OCI-M1 (cell line): ENCODE measurements around the gene CALR3.
A peak's percentile ranks its signal among the peaks of the same experiment; 100 is the strongest.
"Not testable (repeated sequence)": the region's sequence is repeated elsewhere in the genome, so short reads cannot be mapped to it uniquely, and the experiment has no call there.

Experiments used
- DNase-seq: peaks from one replicate; lab custom pipeline; 2025; lab: John Stamatoyannopoulos, UW

The CALR3 gene, protein sequence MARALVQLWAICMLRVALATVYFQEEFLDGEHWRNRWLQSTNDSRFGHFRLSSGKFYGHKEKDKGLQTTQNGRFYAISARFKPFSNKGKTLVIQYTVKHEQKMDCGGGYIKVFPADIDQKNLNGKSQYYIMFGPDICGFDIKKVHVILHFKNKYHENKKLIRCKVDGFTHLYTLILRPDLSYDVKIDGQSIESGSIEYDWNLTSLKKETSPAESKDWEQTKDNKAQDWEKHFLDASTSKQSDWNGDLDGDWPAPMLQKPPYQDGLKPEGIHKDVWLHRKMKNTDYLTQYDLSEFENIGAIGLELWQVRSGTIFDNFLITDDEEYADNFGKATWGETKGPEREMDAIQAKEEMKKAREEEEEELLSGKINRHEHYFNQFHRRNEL

DNA sequence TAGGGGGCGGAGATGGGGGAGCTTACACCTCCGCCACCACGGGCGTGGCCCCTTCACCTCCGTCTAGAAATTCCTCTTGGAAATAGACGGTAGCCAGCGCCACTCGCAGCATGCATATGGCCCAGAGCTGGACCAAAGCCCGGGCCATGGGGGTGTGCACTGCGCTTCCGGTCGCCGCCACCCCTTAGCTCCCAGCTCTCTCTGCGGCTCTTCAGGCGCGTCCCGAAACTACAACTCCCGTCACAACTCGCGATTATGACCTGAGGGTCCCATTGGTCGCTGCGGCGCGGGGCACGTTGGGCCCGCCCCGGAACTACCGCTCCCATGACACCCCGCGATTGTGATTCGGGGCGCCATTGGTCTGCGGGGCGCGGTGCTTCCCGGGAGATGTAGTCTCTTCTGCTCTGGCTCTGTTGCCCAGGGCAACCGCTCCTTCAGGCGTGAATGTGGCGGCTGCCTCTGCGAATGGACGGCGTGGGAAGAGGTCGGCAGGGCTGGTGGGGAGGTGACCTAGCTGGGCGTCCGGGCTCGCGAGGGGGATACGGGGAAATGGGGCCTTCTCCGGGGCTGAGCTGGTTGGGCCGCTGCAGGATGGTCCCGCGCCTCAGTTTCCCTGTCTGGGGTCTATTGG lies at the start of gene CALR3, which contains the start of gene C19orf44:
Gene CALR3, minus strand, starts transcription at position 186 of the 631 bp plus-strand sequence. Its CDS starts 38 bp downstream, at position 148.
Gene C19orf44, plus strand, starts transcription at position 413 of the 631 bp plus-strand sequence. CDS start 4,399 bp downstream, outside the sequence.
- DNase-seq = peak; percentile 100

DNA sequence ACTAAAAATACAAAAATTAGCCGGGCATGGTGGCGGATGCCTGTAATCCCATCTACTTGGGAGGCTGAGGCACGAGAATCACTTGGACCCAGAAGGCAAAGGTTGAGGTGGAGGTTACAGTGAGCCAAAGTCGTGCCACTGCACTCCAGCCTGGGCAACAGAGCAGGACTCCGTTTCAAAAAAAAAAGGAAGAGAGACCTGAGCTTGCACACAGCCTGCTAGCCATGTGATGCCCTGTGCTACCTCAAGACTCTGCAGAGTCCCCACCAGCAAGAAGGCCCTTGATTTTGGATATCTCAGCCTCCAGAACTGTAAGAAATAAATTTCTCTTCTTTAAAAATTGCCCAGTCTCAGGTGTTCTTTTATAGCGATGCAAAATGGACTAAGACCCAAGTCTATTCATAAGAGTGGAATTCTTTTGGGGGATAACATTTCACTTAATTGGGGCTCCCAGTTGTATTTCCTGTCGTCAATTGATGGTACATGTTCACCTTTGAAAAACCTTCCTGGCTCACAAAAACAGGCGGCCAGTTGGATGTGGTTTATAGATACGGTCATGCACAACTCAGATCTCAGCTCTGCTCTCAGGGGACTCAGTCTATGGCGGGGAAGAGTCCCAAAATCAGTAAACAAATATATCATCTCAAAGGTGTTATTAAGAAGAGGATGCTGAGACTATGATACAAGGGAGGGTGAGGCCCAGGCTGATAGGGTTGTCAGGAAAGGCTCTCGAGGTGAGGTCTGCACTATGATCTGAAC lies 48.7 kb upstream of the CALR3 start:
- DNase-seq = no peak

DNA sequence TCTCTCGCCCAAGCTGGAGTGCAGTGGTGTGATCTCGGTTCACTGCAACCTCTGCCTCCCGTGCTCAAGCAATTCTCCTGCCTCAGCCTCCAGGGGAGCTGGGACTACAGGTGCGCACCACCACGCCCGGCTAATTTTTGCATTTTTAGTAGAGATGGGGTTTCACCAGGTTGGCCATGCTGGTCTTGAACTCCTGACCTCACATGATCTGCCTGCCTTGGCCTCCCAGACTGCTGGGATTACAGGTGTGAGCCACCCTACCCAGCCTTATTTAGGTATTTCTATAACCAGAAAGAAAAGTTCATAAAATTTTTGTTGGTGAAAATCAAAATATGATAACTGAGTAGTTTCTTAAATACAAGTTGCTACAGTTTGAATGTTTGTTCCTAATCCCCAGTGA lies 47.8 kb upstream of the CALR3 start:
- not testable (repeated sequence) for DNase-seq

DNA sequence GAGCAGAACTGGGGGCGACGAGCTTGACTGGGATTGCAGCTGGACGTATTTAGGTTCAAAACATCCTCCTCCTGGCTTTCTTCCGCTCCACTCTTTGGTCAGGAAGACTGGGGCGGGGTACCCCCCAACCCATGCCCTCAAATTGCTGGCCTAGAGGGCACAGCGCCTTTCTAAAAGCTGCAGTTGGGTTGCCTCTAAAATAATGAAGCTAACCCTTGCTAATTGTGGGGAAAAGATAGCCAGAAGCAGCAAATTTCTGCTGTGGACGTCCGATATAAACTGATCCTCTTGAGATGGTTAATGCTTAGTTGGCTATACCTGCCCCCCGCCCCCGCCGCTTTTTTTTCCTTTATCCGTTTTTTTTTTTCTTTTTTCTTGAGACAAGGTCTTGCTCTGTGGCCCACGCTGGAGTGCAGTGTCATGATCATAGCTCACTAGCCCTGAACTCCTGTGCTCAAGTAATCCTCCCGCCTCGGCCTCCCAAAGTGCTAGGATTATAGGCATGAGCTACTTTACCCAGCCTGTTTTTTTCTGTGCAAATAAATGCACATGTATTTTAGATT lies 47.0 kb upstream of the CALR3 start:
- DNase-seq = peak; percentile 72

DNA sequence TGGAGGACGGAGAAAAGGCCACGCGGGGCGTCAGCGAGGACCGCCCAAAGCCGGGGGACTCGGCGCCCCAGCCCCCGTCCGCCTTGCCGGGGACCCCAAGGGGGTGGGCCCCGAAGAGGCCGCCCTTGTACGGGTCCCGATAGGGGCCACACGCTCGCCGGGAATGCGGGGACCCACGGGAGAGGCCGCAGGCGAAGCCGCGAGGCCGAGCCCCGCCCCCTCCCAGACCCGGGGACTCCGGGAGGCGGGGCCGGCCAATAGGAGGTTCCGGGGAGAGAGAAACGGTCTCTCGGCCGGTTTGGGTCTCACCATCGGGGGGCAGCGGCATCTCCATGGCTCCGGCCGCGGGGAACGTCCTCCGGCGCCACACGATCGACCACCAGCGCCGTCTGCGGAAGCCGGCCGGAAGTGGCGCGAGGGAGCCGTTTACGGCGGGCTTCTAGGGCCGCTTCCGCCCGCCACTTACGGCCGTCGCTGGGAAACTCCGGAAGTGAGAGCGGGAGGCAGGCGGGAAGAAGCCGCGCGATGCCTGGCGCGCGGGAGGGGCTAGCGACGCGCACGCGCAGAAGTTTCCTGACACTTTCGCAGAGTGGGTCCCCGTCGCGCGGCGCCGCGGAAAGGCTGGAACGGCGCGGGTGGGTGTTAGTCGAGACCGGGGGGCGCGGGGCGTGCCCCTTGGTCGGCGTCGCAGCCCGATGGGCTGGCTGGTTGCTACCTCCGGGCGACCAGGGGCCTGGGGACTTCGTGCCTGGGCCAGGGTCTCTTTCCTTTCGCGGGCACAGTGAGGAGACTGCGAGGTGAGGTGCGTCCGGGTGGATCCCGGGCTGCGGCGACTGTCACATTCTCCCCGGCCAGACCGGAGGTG lies 46.3 kb upstream of the CALR3 start, which contains the start of gene CHERP:
Gene CHERP, minus strand, starts transcription at position 393 of the 865 bp plus-strand sequence. Its CDS starts 59 bp downstream, at position 334.
- DNase-seq = peak; percentile 99

DNA sequence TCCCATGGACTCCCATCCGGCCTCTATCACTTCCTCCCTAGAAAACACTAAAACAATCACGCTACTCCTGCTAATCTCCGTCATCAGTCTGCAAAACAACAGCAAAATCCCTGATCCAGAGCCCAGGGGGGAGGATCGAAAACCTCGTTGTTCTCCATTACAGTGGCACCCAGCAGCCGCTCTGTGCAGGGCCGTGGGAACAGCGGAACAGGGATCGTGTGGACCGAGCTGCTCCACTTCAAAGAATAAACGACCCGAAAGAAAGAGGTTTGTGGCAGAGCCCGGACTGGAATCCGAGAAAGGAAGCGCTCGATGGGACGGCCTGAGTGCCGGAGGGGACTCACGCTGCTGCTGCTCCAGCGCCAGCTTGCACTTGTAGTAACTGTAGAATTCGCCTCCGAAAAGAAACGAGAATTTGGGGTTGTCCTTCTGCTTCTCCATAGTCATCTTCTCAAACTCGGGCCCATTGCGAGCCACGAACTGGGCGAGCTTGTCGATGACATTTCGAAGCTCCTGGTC lies 45.6 kb upstream of the CALR3 start:
- DNase-seq = peak; percentile 65

DNA sequence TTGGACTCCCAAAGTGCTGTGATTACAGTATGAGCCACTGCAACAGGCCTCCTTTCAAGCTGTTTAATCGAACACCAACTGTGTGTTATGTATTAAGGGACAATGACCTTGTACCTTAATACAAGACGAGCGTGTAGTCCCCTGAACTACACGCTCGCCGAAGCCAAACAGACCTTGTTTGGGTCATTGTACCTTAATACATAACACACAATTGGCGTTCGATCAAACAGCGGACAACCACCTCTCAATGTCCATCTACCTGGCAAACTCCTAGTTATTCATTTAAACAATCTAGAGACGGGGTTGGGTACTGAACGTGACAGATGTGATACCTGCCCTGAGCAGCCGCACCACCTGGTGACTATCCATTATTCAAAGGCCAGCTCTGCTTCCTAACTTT lies 45.0 kb upstream of the CALR3 start:
- DNase-seq = no peak

DNA sequence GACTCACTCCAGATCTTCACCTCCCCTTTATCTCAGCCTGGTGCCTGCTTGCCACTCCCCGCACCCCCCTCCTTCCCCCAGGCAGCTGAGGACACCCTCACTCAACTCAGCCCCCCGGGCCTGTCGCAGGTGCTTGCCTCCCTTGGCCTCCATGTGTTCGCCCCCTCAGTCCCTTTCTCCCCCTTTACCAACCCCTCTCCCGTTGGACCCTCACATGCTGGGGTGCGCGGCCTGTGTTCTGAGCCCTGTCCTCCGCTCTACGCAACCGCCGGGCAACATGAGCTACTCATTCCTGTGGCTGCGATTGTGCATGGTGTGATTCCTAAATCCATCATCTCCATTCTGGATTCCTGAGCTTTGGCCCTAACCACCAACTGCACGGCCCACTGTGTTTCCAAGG lies 41.1 kb upstream of the CALR3 start:
- no peak for DNase-seq

DNA sequence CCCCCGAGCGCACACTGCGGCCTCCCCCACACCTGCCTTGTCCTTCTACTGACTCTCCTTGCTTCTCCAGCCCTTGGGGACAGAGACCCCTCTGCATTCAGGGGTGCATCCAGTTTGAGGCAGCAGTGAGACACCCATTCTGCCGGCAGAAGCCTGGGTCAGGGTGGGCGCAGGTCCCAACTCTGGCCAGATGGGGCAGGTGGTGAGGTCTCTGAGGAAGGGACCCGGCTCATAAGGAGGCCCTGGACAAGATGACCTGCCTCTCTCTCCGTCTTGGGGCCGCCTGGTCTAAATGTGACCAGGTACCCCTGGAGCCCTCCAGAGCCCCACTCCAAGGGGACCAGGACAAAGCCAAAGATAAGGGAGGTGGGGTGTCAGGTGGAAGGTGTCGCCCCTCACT lies 40.2 kb upstream of the CALR3 start:
- DNase-seq = no peak

DNA sequence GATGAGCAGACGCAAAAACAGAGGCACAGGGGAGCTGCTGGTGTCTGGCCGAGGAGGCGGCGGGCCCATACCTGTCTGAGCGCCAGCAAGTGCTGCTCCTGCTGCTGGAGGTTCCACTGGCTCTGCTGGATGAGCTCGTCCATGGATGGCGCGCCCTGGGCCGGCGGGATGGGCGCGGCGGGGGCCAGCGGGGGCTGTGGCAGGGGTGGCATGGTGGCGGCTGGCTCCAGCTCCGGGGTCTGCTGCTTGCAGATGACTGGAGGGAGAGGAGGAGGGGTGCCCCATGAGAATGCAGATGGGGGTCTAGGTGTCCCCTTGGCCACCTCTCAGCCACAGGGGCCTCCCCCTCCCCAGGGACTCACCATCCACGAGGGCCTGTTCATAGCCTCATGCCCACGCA lies 39.4 kb upstream of the CALR3 start:
- DNase-seq = no peak

DNA sequence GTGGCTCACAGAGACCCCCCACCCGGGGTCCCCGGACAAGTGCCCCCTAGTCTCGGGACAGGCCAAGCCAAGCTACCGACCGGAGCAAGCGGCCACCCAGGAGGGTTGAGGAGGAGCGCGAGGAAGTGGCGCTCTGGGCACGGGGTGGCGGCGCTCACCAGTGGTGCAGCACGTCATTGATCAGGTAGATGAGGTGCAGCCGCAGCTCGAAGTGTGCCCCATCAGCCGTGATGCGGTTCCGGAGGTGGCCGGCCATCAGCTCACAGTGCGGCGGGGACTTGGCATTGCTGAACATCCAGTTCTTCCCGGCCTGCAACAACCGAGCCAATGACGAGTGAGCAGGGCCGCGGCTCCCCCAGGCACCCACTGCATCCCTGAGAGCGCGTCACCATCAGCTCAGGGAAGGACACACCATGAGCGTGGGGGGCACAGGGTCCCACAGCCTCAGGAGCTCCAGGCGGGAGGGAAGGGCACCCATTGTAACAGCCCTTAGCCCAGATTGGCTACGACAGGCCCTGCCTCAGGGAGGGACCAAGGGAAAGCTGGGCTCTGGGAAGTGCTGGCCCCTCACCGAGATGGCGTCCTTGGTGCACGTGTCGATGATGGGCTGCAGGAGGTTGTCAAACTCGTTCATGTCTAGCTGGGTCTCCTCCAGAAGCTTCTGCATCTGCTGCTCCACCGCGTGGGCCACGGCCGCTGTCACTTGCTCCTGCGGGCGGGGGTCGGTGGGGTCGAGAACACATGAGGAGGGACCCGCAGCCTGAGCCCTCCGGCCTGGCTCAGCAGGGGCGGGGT lies 36.7 kb upstream of the CALR3 start:
- no peak for DNase-seq

DNA sequence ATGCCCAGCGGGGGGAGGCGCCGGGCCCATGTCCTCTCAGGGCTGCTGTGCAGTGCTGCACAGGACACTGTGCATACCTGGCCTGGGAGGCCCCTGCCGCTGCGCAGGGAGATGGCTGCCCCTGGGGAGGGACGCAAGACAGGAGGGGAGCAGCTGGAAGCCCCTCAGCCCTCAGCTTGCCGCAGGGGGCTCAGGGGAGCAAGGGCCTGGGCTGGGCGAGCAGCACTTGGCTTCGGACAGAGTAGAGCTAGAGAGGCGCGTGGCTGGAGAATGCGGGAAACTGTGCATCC lies 35.4 kb upstream of the CALR3 start:
- no peak for DNase-seq

DNA sequence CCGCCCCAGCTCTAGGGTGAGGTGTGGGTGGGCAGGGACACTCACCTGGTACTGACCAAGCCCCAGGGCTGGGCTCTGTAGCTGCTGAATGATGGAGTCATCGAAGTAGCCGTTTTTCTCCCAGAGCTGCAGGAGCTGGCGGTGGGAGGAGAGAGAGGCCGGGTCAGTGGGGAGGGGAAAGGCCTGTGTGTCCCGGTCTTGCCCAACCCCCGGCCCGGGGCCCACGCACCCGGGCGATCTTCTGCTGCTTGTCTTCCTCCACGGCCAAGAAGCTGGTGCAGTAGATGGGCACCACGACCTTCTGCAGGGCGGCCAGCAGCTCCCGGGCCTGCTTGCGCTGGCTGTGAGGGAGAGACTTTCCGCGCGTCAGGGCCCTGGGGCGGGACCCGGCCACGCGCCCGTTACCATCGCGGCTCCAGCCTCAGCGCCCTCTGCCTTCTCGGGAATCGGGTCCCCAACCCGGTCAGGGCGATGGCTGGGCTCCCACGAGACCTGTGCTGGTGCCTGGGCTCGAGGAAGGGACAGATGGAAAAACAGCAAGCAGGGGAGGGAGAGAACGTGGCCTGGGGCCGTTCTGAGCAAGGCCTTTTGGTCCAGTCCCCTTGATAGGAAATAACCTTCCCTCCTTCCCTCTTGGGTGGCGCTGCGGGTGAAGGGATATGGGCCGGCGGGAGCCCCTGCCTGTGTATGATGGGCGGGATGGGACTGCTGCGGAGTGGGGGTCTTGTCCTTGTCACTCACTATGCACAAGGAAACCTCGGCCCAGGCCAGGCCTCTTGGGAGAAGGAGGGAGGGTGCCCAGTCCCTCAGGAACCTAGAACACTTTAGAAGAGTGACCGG lies 34.8 kb upstream of the CALR3 start:
- no peak for DNase-seq

DNA sequence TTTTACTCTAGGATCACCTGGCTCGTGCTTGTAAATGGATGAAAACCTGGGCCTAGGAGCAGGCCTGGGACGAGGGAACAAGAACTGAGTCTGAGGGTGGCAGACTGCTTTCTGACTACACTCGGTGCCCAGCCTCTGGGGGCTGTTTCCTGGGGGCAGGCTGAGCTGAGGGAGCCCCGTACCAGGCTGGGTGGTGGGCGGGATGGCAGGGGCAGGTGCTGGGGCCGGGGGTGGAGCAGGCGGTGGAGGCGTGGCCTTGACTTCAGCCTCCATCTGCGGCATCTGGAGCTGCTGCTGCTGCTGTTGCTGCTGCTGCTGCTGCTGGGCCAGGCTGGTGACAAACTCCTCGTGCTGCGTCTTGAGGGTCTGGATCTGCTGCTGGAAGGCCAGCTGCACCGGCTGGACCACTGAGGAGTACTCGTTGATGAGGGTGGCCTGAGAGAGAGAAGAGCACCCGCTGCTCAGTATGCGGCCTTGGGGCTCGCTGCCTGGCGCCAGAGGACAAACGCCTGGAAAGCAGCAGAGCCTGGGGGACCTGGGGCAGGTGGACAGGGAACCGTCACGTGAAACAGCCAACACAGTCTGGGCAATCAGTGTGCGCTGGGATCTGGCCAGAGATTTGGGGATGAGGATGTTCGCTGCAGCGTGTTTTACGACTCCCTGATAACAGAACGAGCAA lies 33.6 kb upstream of the CALR3 start:
- DNase-seq = no peak

DNA sequence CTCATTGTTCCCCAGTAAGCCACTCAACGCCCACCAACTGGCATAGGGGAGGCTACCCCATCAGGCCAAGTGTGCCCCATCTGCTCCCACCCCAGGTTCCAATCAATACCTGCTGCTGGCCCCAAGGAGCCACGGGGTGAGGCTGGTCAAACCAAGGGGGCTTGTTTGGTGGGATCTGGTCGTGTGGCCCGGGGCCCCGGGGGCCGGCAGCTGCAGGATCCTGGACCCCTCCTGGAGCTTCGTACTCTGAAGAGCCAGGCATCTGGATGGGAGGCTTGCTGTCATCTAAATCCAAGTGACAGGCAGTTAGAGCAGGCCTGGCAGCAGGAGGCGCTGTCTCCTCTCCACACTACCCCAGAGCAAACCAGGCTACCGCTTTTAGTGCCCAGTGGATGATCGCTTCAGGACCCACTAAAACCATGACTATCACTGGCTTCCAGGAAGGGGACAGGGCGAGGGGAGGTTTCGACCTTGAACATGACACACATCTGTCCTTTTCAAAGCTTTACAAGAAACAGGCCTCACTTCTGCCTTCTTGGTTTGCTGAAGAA lies 32.1 kb upstream of the CALR3 start:
- DNase-seq = peak; percentile 36

DNA sequence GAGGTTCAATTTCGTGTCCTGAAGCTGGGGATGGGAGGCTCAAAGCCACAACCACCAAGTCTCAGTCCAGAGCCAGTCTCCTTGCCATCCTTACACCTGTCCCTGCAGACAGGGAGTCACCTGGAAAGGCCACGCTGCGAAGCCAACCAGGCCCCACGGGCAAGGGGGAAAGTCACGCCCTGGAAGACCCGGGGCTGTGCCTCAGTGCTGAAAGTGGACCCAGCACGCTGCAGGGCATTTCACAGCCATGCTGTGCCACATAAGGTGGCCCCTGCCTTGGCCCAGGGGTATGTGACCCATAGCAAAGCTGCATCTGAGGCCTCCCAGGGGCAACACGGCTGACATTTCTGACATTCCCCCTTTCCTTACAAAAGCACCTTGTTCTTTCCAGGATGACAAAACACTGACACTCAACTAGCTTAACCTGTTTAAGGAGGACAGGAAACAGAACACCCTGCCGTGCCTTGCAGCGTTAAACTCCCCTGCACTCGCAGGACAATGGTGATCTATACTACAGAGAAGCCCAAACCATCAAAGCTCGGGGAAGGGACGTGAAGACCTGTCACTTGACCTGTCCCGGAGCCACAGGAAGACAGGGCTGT lies 31.5 kb upstream of the CALR3 start:
- DNase-seq = no peak

DNA sequence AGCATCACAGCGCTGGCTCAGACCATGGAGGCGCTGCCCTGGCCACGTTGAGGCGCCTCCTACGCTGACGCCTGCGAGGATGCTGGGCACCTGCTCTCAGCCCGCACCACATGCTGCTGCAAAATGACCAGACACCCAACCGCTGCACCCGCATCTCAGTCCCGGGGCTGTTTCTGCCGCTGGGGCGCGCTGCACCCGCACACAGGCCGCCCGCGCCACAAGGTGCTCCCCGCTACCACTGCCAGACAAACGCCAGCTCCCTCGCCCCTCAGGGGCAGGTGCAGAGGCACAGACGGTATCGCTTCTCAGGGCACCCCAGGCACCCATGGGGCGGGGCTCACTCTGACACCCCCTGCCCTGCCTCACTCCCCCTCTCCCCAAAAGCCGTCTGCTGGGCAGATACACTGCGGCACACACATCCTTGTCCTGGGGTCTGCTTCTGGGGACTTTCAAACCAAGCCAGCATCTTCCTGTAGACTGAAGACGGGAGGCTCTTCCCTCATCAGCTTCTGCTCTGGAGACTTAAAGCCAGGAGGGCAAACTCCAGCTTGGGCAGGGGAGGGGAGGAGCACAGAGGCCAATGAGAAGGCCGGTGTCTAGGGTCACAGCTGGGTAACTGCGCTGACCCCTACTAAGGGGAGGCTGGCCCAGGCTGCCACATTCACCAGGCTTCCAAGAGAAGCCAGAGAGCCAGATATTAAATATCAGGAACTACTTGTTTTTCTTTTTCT lies 29.9 kb upstream of the CALR3 start:
- DNase-seq = no peak
